Fibroblast of the aortic adventitia (primary cell): ENCODE measurements around the gene LCMT2. TPM values are rescaled to one million over a fixed set of nuclear protein-coding genes. Genes with fewer than 3 reads are reported as not detected.

Experiments
- DNase-seq: peaks from one replicate; pipeline ENCODE4 v3.0.0-alpha.2; 2010; ENCODE audit warnings: low read depth
- H3K4me3 ChIP-seq: 2 replicates; pipeline ENCODE4 v1.5.1; 2011; ENCODE audit warnings: low read depth, mild to moderate bottlenecking, control low read depth, low read length, moderate library complexity
- total RNA-seq: library from RNA; depleted of rRNA; stranded (reverse); fragments of >200 nt; gene quantifications from 2 replicates; pipeline ENCODE4 v1.2.3, GENCODE V29; 2012; ENCODE audit warnings: low replicate concordance
- TF ChIP-seq, protein P1 (sequence below): IDR thresholded peaks from 2 replicates; pipeline ENCODE4 v1.5.1; 2011; ENCODE audit warnings: mild to moderate bottlenecking, low read length, control low read depth, inconsistent platforms; ENCODE audit not compliant: insufficient read depth

Gene LCMT2
- total RNA-seq, 1 donor, result 10.2 TPM

DNA sequence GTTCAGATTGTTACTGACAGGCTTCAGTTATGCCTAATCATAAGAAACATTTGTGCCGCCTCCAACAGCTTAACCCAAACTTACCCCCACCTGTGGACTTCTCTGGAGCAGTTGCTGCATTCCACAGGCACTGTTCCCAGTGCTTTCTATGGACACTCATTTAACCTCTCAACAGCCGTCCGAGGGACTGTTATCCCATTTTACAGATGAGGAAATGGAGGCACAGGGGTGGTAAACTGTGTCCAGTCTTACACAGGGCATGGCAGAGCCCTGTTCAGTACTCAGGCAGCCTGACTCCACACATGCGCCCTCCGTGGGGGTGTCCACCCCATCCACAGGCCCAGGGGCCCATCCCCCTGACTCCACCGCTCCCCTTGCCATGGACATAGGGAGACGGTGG is 49.4 kb downstream of the LCMT2 start:
- H3K4me3 ChIP-seq, result no peak overlapping the region
- no peak for DNase-seq
- TF ChIP-seq, protein P1, sequence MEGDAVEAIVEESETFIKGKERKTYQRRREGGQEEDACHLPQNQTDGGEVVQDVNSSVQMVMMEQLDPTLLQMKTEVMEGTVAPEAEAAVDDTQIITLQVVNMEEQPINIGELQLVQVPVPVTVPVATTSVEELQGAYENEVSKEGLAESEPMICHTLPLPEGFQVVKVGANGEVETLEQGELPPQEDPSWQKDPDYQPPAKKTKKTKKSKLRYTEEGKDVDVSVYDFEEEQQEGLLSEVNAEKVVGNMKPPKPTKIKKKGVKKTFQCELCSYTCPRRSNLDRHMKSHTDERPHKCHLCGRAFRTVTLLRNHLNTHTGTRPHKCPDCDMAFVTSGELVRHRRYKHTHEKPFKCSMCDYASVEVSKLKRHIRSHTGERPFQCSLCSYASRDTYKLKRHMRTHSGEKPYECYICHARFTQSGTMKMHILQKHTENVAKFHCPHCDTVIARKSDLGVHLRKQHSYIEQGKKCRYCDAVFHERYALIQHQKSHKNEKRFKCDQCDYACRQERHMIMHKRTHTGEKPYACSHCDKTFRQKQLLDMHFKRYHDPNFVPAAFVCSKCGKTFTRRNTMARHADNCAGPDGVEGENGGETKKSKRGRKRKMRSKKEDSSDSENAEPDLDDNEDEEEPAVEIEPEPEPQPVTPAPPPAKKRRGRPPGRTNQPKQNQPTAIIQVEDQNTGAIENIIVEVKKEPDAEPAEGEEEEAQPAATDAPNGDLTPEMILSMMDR, result no peak

GRCh38 chr15:43279496-43279895 is 50.9 kb downstream of the LCMT2 start:
- TF ChIP-seq, protein P1, result no peak
- no peak overlapping the region for H3K4me3 ChIP-seq
- no peak for DNase-seq

GRCh38 chr15:43278869-43279268 is 51.5 kb downstream of the LCMT2 start:
- no peak overlapping the region for H3K4me3 ChIP-seq
- no peak for DNase-seq
- TF ChIP-seq, protein P1, result no peak

- DNase-seq, result no peak
- H3K4me3 ChIP-seq, result no peak overlapping the region
- TF ChIP-seq, protein P1, result no peak
Observed at GRCh38 chr15:43277901-43278300, 52.5 kb downstream of the LCMT2 start.

DNA sequence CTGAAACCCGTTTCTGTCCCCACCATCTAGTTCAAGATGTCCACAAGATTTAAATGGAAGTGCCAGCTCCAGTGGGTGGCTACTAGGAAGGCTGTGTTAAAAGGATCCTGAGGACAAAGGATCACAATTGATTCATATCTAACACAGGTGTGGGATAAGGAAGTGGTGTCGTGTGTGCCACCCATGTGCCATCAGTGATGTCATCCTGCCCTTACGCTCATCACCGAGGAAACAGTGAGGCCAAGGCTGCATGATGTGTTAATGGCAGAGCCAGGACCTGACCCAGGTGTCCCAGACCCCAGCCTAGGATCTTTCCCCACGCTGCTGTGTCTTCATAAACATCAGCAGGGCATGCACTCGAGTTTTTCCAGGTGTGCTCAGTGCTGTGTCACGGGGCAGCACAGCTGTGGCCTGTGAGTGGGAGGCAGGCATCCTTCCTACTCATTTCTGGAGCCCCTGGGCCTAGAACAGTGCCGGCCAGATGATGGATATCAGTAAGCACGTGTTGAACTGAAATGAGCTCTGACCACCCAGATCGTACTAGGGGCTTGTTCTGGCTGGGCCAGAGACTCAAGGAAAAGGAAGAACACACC is 53.0 kb downstream of the LCMT2 start:
- TF ChIP-seq, protein P1, result no peak

DNA sequence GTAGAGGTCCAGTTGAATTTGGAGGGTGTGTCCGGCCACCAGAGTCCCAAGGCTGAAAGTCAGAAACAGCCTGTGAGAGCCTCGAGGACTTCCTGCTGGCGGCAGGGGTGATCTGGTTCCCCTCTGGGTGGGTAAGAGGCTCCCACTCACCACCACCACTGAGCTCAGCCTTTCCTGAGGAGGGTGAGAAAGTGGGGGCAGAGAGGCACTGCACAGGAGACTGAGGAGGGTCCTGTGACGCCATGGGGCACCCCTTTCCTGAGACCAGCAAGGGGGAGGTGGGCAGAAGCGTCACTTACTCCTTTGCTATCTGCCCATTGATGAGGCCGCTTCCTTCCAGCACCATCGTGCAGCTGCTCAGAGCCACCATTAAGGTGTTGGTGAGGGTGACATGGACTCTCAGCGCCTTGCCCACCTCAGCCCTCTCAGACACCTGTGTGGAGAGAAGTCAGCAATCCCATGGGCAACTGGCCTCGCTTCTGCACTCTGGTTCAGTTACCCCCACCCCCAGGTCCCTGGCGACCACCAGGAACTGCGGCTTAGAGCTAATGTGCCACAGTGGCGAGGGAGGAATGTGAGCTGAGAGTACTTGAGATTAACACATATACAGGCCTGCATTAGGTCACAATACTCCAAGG is 53.7 kb downstream of the LCMT2 start:
- TF ChIP-seq, protein P1, result no peak
- no peak for DNase-seq
- H3K4me3 ChIP-seq, result no peak overlapping the region

More for the DNA sequence above, 53.0 kb downstream of the LCMT2 start:
- no peak for DNase-seq
- no peak overlapping the region for H3K4me3 ChIP-seq
